Omental fat pad (tissue), 4 donors: ENCODE measurements around the gene MIOS. TPM values are rescaled to one million over a fixed set of nuclear protein-coding genes. Genes with fewer than 3 reads are reported as not detected.

ENCODE experiments used
- ATAC-seq: fragments of 150-250 bp; one replicate; pipeline ENCODE4 v1.9.1; 2016; ENCODE audit warnings: mild to moderate bottlenecking, moderate library complexity; ENCODE audit not compliant: low FRiP score
- DNase-seq: peaks from one replicate; pipeline ENCODE4 v3.0.0-alpha.2; 2019; ENCODE audit warnings: low spot score
- CTCF ChIP-seq, 3 donors: fragments of 450-650 bp; IDR thresholded peaks; one replicate each; pipeline ENCODE4 v1.5.1; 2016 to 2017; ENCODE audit warnings: antibody characterized with exemption in 3 of 3, mild to moderate bottlenecking in 3 of 3, moderate library complexity in 2 of 3
- total RNA-seq, 4 donors: library from RNA; depleted of rRNA; stranded (reverse); fragments of >200 nt; gene quantifications; one replicate each; pipeline ENCODE4 v1.1.0, GENCODE V29; 2016

The MIOS gene
- total RNA-seq, 4 donors from 2014 or later = 28.4 to 61.7 (median 41.5) TPM

GRCh38 chr7:7539152-7539551, 27.5 kb upstream of the MIOS start:
- ATAC-seq (no peak), DNase-seq (no peak)
- TF ChIP-seq CTCF (IDR thresholded peaks at IDR 0.05) = no peak

GRCh38 chr7:7539711-7540110, 27.0 kb upstream of the MIOS start:
- no peak for TF ChIP-seq CTCF (IDR thresholded peaks at IDR 0.05)
- ATAC-seq = no peak
- DNase-seq = no peak

GRCh38 chr7:7542251-7542835, 24.3 kb upstream of the MIOS start:
- DNase-seq (no peak), ATAC-seq (no peak)
- no peak for TF ChIP-seq CTCF (IDR thresholded peaks at IDR 0.05)

GRCh38 chr7:7548407-7548806, 18.3 kb upstream of the MIOS start:
- DNase-seq (no peak), ATAC-seq (no peak)
- TF ChIP-seq CTCF (IDR thresholded peaks at IDR 0.05) = no peak

GRCh38 chr7:7550663-7551062, 16.0 kb upstream of the MIOS start:
- ATAC-seq (no peak), DNase-seq (no peak)
- TF ChIP-seq CTCF (IDR thresholded peaks at IDR 0.05) = no peak

- no peak for ATAC-seq
- no peak for DNase-seq
- TF ChIP-seq CTCF (IDR thresholded peaks at IDR 0.05) = no peak
Observed at GRCh38 chr7:7552199-7552598, 14.5 kb upstream of the MIOS start.

GRCh38 chr7:7553386-7553785, 13.3 kb upstream of the MIOS start:
- no peak for TF ChIP-seq CTCF (IDR thresholded peaks at IDR 0.05)
- no peak for DNase-seq
- ATAC-seq = no peak
